Stimulated activated CD8-positive, alpha-beta memory T cell treated with anti-CD3 and anti-CD28 coated beads, Interleukin-7, amount 100 ng/mL, for 4 hours (primary cell): ENCODE data around the gene ABL2.
"Not testable (repeated sequence)": the region's sequence is repeated elsewhere in the genome, so short reads cannot be mapped to it uniquely, and the experiment has no call there.

Experiments used
- DNase-seq, 2 donors: peaks; one replicate each; pipeline ENCODE4 v3.0.0-alpha.2; 2020; ENCODE audit warnings: low read depth in 2 of 2

Gene ABL2

GRCh38 chr1:179229214-179230140, at the start of gene ABL2:
Gene ABL2 (minus strand): TSS chr1:179229677. CDS start chr1:179229397, 280 bp downstream.
- DNase-seq, result peak; percentile 39 to 54

DNA sequence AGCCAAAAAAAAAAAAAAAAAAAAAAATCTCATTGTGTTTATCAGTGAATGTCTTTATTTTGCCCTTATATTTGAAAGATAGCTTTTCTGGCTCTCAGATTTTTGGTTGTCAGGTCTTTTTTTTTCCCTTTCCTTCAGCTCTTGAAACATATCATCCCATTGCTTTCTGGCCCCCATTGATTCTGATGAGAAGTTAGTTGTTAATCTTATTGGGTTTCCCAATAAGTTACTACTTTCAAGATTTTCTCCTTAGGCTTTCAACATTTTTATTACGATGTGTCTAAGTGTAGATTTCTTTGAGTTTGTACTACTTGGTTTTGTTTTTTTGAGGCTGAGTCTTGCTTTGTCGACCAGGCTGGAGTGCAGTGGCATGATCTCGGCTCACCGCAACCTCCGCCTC, 49.4 kb upstream of the ABL2 start:
- DNase-seq, result no peak

GRCh38 chr1:179274424-179274823, 44.9 kb upstream of the ABL2 start:
- DNase-seq, result not testable (repeated sequence)

- DNase-seq, result no peak
These were observed 39.6 kb upstream of the ABL2 start for GRCh38 chr1:179269071-179269470.

- no peak for DNase-seq
These were observed 35.0 kb upstream of the ABL2 start for GRCh38 chr1:179264507-179264906.

DNA sequence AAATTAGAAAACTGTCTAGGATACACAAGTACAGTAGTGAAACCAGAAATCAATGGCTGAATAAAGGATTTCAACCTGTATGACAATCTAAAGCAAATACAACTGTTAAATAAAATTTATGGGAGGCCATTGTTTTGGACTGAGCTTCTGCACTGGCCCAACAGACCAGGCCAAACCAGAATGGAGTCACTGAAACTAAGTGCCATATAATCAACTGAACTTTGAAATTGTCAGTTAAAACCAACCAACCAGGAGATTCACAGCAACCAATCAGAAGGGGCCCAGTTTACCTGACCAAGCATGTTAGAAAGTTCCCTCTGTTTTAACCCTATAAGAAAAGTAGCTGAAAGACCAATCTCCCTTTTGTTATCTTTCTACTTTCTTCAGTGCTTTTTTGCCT, 33.6 kb upstream of the ABL2 start:
- no peak for DNase-seq

DNA sequence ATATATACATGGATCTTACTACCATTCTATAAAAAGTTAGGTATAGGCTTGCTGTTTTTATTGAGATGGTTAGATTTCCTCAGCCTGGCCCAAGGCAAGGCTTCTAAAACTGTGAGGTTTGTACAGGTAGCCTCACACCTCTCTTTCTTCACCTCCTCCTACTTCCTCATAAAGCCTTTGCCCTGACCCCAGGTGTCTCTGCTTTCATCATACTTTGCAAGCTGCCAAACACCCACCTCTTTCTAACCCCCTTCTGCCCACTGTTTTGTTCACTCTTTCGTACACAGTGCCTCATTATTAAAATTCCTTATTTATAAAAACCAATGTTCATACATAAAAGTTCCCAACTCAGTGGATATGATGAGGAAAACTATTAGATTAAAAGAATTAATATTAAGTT, 32.7 kb upstream of the ABL2 start:
- no peak for DNase-seq

DNA sequence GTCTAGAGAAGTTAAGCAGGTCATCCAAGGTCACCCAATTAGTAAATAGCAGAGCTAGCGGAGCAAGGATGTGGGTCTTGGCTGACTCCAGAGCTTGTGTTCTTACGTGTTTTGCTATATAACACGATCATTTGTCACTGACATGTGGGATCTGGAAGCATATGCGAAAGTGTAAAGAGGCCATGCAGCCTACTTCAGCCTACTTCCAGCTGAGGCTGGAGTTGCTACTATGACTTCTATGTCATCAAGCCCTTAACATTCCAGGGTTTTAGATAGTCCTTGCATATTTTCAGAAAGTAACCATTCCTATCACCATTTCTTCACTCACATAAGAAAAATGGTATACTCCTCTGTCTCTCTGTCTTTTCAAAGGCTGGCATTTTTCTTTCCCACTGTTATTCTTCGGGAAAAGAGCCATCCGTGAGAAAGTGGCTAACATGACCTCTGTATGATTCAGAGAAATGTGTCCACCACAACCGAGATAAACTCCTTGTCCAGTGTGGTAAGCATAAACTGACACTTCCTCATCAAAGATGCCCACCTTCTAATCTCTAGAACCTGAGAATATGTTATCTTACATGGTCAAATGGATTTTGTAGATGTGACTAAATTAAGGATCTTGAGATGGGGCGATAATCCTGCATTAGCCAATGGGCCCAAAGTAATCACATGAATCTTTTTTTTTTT, 24.0 kb upstream of the ABL2 start:
- no peak for DNase-seq

GRCh38 chr1:179252606-179253005, 23.1 kb upstream of the ABL2 start:
- DNase-seq, result no peak

DNA sequence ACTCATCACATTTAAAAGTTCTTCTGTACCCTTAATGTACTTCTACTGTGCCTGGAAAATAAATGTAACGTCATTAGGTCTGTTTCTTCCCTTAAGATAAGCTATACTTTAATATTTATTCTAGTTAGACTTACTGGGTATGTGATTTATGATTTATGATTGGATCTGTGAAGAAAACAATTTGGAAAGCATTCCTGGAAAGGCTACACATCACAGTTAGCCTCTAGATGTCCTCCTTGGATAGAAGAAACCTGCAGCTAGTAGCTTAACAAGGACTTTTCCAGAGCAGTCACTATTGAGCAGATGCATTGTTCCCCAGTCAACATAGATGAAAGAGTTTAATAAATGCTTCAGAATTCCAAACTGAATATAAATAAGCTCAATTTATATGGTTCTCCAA, 22.2 kb upstream of the ABL2 start:
- no peak for DNase-seq

DNA sequence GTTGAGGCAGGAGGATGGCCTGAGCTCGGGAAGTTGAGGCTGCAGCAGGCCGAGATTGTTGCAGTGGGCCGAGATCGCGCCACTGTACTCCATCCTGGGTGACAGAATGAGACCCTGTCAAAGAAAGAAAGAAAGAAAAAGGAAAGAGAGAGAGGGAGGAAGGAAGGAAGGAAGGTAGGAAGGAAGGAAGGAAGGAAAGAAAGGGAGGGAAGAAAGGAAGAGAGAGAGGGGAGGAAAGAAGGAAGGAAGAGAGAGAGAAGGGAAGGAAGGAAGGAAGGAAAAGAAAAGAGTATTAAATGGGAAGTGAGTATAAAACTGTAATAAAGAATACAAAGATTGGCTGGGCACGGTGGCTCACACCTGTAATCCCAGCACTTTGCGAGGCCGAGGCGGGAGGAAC, 18.4 kb upstream of the ABL2 start:
- no peak for DNase-seq

GRCh38 chr1:179245426-179245825, 15.9 kb upstream of the ABL2 start:
- not testable (repeated sequence) for DNase-seq

- DNase-seq, result no peak
These were observed 12.1 kb upstream of the ABL2 start for GRCh38 chr1:179241530-179242097.

DNA sequence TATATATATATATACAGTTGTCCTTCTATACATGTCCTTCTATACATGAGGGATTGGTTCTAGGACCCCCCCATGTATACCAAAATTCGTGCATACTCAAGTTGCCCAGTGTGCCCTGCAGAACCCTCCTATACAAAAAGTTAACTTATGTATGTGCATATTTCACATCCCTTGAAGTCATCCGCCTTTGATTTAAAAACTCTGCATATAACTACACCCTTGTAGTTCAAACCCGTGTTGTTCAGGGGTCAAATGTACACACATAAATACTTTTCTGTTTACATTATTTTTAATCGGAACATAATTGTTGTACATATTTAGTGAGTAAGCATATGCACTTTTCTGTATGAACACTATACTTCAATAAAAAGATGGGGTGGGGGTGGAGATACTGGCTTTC, 7.7 kb upstream of the ABL2 start:
- DNase-seq, result no peak

GRCh38 chr1:179234863-179235262, 5.4 kb upstream of the ABL2 start:
- no peak for DNase-seq

GRCh38 chr1:179231923-179232322, 2.4 kb upstream of the ABL2 start:
- DNase-seq, result no peak

DNA sequence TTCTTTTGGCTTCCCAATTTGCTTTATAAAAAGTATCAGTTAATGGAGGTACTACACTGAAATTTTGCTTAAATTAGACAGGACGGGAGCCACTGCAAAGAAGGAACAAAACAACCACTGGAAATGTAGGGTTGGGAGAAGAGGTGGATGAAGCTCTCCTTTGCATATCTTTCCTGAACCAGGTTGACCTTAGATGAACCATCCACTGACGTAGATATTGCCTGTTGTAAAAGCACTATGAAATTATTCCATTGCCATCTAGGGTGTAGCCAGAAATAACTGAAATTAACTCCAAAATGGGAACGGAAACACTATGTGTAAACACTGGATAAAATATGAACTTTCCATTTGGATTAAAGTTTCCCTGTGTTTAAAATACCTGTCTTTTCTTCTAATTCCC, 1.2 kb upstream of the ABL2 start:
- DNase-seq, result no peak

DNA sequence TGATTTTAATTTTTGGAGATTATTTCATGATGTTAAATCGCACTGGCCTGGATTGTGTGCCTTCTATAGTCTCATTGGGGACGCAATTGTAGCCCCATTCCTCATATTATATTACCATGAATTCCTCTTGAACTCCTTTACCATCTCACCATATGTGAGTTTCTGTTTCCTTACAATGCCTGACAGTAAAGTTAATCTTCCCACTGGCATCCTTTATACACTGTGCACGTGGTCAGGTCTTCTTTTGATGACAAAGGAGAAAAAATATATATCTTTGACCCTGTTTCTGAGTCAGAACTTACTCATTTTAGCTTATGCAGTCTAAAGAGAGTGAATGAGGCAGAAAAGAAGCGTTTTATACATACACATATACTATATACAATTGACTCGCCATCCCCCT, 774 bp upstream of the ABL2 start:
- DNase-seq, result no peak

DNA sequence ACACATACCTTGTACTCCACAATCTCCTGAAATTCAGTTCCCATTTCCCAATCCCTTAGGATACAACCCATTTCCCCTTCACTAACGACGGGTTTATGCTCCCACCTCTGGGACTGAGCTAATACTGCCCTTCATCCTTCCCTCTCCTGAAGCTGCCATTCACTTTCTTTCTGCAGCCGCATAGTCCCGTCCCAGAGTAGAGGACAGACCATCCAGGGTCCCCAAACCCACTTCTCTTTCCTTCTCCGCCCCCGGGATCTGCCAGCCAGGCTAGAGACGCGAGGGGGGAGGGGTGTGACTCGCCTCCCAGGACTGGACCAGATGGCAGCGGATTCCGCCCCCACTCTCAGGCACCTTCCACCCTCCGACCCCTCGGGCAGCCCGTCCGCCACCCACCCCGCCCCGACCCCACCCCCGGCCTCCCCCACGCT, 679 bp downstream of the ABL2 start:
- peak; percentile 1 to 14 for DNase-seq

DNA sequence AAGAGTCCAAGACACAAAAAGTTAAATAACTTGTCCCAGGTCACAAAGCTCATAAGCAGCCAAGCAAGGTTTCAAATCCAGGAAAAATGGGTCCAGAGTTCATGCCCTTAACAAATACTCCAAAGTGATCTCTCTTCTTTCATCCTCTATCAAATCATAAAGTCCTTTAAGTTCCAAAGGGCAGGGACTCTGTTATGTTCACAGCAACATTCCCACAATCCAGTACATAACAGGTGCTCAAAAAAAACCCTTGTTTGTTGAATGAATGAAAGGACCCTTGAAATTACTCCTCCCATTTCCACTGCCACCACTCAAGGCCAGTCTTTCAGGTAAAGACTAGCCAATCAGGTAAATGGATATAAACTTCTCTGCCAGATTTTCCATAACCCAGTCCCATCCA, 2.7 kb downstream of the ABL2 start:
- no peak for DNase-seq

GRCh38 chr1:179224466-179224865, 5.0 kb downstream of the ABL2 start:
- not testable (repeated sequence) for DNase-seq

DNA sequence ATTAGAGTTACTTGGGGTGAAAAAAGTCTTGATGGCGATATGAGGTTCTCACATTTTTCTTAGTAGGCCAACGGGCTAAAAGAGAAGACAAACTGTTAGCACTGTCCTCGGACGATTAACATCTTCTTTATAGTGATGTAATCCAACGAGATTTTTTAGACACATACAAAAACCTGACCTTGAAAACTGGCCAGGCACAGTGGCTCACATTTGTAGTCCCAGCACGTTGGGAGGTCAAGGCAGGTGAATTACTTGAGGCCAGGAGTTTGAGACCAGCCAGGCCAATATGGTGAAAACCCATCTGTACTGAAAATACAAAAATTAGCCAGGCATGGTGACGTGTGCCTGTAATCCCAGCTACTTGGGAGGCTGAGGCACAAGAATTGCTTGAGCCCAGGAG, 8.4 kb downstream of the ABL2 start:
- not testable (repeated sequence) for DNase-seq
